HG03432 (cell line): ENCODE data around the gene AP3D1.
"Not testable (repeated sequence)": the region's sequence is repeated elsewhere in the genome, so short reads cannot be mapped to it uniquely, and the experiment has no call there.

ENCODE experiments used
- ATAC-seq: cut with Tn5 transposase; IDR thresholded peaks from one replicate; pipeline ENCODE4 v1.9.1; 2021; ENCODE audit warnings: mild to moderate bottlenecking, moderate library complexity; ENCODE audit not compliant: unreplicated experiment

Gene AP3D1

DNA sequence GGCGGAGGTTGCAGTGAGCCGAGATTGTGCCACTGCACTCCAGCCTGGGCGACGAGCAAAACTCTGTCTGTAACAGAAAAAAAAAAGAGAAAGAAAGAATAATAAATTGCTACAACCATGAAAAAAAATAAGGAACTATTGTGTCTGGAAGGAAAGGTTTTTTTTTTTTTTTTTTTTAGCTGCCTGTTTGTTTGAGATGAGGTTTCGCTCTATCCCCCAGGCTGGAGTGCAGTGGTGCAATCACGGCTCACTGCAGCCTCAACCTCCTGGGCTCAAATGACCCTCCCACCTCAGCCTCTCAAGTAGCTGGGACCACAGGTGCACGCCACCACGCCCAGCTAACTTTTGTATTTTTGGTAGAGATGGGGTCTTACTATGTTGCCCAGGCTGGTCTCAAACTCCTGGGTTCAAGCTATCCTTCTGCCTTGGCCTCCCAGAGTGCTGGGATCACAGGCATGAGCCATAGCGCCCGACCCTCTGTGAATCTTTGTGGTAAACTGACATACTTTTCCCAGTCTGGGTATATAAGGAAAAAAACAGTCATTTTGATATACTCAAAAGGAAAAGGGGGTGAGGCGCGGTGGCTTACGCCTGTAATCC lies 59.3 kb downstream of the AP3D1 start:
- not testable (repeated sequence) for ATAC-seq

DNA sequence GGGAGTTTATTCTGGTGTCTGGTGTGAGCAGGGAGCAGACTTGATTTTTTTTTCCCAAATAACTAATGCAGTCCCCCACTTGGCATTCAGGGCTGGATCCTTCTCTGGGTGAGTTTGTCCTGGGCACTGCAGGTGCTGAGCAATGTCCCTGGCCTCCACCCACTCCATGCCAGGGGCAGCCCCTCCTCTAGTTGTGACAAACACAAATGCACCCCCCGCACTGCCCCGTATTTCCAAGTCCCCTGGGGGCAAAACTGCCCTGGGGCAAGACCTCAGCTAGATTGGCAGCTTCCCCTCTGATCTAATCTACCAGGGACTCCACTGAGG lies 61.7 kb downstream of the AP3D1 start:
- no peak for ATAC-seq

DNA sequence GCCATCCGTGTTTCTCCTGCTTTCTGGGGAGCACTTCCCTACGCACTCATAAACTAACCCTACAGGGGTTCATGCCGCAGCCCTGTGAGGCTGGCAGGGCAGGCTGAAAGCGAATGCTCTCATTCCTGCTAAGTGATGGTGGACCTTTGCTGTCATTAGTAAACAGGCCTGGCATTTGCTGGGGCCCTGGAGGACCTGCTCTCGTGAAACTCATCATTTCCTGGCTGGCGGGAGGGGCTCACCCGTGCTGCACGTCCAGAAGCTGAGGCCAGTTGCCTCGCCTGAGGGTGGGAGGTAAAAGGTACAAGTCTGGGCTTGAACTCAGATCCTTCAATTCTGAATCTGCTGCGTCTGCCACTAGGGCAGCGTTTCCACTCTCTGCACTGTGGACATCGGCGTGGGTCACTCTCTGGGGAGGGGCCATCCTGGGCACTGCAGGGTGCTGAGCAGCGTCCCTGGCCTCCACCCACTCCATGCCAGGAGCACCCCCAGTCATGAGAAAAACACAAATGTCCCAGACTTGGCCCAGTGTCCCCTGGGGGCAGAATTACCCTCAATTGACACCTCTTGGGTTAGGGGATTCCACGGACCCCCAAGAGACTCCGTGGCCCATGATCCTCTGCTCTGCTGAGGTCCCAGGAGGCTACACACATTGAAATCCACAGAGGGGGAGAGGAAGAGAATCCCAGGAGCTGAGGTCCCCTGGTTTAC lies 62.2 kb downstream of the AP3D1 start:
- ATAC-seq = no peak

- ATAC-seq = no peak
Observed at GRCh38 chr19:2087621-2088100, 63.7 kb downstream of the AP3D1 start.

- ATAC-seq = not testable (repeated sequence)
Observed at GRCh38 chr19:2086695-2087620, 64.4 kb downstream of the AP3D1 start.

- peak; percentile 29 for ATAC-seq
Observed at GRCh38 chr19:2084993-2085720, 66.2 kb downstream of the AP3D1 start.

GRCh38 chr19:2083174-2083854 lies 68.1 kb downstream of the AP3D1 start:
- ATAC-seq = no peak

DNA sequence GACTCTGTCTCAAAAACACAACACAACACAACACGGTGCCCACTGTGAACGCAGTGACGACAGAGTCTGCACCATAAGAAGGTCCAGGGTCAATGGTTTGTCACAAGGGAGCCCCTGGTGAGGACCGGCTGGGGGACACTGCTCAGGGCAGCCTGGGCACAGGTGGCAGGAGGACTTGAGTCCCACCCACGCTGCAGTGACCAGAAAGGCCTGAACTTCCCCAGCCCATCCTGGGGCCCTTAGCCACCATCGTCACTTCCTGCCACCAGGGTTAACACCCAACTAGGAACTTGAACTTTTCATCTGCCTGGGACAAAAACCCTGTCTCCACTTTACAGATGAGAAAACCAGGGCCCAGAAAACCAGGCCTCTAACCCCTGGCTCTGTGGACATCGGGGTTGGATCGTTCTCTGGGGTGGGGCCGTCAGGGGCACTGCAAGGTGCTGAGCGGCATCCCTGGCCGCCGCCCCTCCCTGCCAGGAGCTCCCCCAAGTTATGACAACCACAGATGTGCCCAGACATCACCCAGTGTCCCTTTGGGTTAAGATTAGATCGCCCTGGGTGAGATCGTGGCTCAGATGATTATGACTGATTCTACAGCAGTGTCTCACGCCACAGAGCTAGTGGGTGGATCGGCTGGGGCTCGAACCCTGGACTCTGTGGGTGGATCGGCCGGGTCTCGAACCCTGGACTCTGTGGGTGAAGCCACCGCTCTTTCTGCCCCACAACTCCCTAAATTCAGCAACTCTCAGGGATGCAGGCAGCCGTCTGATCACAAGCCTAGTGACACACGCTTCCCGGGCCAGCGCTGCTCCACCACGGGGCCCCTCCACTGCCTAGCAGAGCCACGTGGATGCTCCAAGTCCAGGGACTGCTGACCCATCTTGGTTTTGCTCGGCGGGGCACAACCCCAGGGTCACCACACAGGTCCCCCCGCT lies 69.2 kb downstream of the AP3D1 start:
- no peak for ATAC-seq

DNA sequence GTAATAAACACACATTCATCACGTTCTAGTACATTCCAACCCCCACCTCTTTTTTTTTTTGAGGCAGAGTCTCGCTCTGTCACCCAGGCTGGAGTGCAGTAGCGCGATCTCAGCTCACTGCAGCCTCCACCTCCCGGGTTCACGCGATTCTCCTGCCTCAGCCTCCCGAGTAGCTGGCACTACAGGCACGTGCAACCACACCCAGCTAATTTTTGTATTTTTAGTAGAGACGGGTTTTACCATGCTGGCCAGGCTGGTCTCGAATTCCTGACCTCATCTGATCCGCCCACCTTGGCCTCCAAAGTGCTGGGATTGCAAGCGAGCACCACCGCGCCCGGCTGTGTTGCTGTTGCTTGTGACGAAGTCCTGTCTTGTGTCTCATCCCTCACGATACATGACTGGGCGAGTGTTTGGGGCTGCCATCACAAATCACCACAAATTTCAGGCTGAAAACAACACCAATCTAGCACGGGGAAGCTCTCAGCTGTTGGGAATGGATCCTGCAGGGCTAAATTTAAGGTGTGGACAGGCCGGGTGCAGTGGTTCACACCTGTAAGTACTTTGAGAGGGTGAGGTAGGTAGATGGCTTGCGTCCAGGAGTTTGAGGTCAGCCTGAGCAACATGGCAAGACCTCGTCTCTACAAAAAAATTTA lies 70.9 kb downstream of the AP3D1 start:
- no peak for ATAC-seq

GRCh38 chr19:2079865-2080301 lies 71.5 kb downstream of the AP3D1 start:
- no peak for ATAC-seq

- ATAC-seq = no peak
Observed at GRCh38 chr19:2079076-2079864, 72.1 kb downstream of the AP3D1 start.

GRCh38 chr19:2077833-2078619 lies 73.3 kb downstream of the AP3D1 start:
- ATAC-seq = no peak

GRCh38 chr19:2077398-2077797 lies 74.0 kb downstream of the AP3D1 start:
- ATAC-seq = no peak

GRCh38 chr19:2076526-2076944 lies 74.8 kb downstream of the AP3D1 start:
- no peak for ATAC-seq

DNA sequence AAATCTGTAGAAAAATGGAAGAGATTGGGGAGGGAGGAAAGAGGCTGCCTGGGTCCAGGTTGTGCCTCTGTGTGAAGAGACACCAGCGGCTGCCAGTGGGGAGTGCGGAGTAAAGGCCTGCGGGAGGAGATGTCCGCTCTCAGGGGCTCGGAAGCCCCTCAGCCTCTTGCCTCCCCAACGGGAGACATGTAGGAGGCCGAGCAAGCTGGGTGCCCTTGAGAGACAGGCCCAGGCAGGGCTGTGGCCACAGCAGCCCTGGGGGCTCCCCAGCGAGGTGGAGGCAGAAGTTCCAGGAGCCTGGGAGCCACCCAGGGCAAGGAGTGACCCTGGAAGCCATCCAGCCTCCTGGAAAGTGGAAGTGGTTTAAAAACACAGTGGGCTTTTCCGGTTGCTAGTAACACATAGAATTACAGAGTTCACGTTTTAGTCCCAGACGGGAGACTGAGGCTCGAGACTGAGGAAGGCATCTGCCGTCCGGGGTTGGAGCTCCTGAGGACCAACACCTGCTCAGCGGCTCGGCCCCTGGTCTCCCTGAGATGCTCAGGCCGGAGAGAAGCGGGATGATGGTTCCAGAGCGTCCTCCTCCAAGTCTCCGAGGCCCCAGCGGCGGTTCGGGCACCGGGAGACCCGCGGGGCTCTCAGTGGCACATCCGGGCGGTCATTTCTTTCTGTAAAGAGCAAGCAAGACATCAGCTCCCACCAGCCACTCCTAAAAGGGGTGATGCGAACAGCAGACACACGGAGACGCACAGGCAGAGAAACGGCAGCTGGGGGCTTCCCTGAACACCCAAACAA lies 78.4 kb downstream of the AP3D1 start:
- no peak for ATAC-seq

DNA sequence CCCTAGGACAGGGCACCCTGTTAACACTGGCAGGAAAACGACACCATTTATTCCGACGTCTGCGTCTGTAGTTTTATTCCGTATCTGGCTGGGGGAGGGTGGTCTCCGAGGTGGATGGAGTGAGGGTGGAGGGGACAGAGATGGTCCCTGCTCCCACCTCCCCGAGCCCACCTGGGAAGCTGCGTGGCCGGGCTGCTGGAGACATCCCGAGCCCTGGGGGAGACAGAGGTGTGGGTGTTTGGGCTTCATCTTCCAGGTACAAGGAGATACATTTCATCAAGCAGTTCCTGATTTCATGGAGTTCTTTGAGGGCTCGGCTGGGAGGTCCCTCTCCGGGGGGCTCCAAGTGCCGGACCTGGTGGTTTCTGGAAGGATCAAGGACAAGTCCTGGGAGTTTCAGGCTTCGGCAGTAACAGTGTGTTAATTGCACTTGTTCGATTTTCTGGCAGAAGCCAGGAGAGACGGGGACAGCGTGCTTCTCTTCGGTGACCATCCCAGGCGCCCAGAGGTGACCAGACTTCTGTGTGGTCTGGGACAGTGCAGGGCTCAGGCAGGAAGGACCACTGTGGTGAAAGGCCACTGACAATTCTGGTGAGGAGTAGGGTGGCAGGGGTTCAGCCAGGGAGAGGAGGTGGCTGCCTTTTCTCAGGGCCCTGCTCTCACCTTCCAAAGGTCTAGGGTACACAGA lies 80.2 kb downstream of the AP3D1 start:
- no peak for ATAC-seq
